ENCODE measurements around the gene TSKU. TPM values are rescaled to one million over a fixed set of nuclear protein-coding genes. Genes with fewer than 3 reads are reported as not detected.

Gene TSKU
- total RNA-seq, 2 experiments from 2014 or later = 1.5 to 1.8 TPM

- H2AFZ ChIP-seq (ENCODE audit: low read length) = no peak overlapping the region
- intact Hi-C loops (cut with micrococcal nuclease; ENCODE audit: unreplicated experiment) = no loop called here
- no peak for DNase-seq (ENCODE audit: low spot score)
- no TSS peak for BruUV-seq (replicated peaks)
- CTCF ChIA-PET (ENCODE audit: unreplicated experiment) = no interaction called here
- TF ChIP-seq, protein P1, sequence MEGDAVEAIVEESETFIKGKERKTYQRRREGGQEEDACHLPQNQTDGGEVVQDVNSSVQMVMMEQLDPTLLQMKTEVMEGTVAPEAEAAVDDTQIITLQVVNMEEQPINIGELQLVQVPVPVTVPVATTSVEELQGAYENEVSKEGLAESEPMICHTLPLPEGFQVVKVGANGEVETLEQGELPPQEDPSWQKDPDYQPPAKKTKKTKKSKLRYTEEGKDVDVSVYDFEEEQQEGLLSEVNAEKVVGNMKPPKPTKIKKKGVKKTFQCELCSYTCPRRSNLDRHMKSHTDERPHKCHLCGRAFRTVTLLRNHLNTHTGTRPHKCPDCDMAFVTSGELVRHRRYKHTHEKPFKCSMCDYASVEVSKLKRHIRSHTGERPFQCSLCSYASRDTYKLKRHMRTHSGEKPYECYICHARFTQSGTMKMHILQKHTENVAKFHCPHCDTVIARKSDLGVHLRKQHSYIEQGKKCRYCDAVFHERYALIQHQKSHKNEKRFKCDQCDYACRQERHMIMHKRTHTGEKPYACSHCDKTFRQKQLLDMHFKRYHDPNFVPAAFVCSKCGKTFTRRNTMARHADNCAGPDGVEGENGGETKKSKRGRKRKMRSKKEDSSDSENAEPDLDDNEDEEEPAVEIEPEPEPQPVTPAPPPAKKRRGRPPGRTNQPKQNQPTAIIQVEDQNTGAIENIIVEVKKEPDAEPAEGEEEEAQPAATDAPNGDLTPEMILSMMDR (conservative IDR thresholded peaks at IDR 0.05; ENCODE audit: low read length) = no peak
- TF ChIP-seq EZH2phosphoT487 (IDR thresholded peaks at IDR 0.05; ENCODE audit: borderline replicate concordance, low read depth, low read length) = no peak
- H3K79me2 ChIP-seq (ENCODE audit: insufficient read depth, low read depth, low read length) = no peaks in the 10 kb centered on the region
- no peaks in the 10 kb centered on the region for H3K9me2 ChIP-seq (ENCODE audit: insufficient read depth, low read length)
- H3K36me3 ChIP-seq (ENCODE audit: insufficient read depth, low read length) = no peaks in the 10 kb centered on the region
- no peaks in the 10 kb centered on the region for H3K4me1 ChIP-seq (ENCODE audit: insufficient read depth, low read length, poor library complexity, severe bottlenecking)
- no peaks in the 10 kb centered on the region for H4K20me1 ChIP-seq (ENCODE audit: insufficient read depth, low read length)
- no peaks in the 10 kb centered on the region for H3K9me3 ChIP-seq (ENCODE audit: low read length)
- no peak overlapping the region for H3K4me3 ChIP-seq (ENCODE audit: low read depth, low read length, poor library complexity, severe bottlenecking)
- POLR2A ChIA-PET = interaction anchor here (0.6 kb wide), 1 partner anchor 45 kb away, joined by 3 read pairs; no protein-coding TSS in a partner anchor
- no peak overlapping the region for H3K27ac ChIP-seq (ENCODE audit: low read depth, low read length, poor library complexity, severe bottlenecking)
- H3K4me2 ChIP-seq (ENCODE audit: low read length) = no peak overlapping the region
These were observed 61.4 kb downstream of the TSKU start for GRCh38 chr11:76844511-76844910.

- no peak for TF ChIP-seq EZH2phosphoT487 (IDR thresholded peaks at IDR 0.05; ENCODE audit: borderline replicate concordance, low read depth, low read length)
- H3K9me2 ChIP-seq (ENCODE audit: insufficient read depth, low read length) = no peaks in the 10 kb centered on the region
- H2AFZ ChIP-seq (ENCODE audit: low read length) = no peak overlapping the region
- no peak overlapping the region for H3K4me3 ChIP-seq (ENCODE audit: low read depth, low read length, poor library complexity, severe bottlenecking)
- no peaks in the 10 kb centered on the region for H3K9me3 ChIP-seq (ENCODE audit: low read length)
- no peaks in the 10 kb centered on the region for H3K36me3 ChIP-seq (ENCODE audit: insufficient read depth, low read length)
- H3K27ac ChIP-seq (ENCODE audit: low read depth, low read length, poor library complexity, severe bottlenecking) = no peak overlapping the region
- no peak for DNase-seq (ENCODE audit: low spot score)
- no peaks in the 10 kb centered on the region for H3K4me1 ChIP-seq (ENCODE audit: insufficient read depth, low read length, poor library complexity, severe bottlenecking)
- ChIA-PET POLR2A (no interaction called here), CTCF (ENCODE audit: unreplicated experiment) (no interaction called here)
- no peaks in the 10 kb centered on the region for H3K79me2 ChIP-seq (ENCODE audit: insufficient read depth, low read depth, low read length)
- H3K4me2 ChIP-seq (ENCODE audit: low read length) = no peak overlapping the region
- no TSS peak for BruUV-seq (replicated peaks)
- intact Hi-C loops (cut with micrococcal nuclease; ENCODE audit: unreplicated experiment) = no loop called here
- H4K20me1 ChIP-seq (ENCODE audit: insufficient read depth, low read length) = no peaks in the 10 kb centered on the region
These were observed 61.9 kb downstream of the TSKU start for GRCh38 chr11:76845069-76845468.

- Histone ChIP-seq H3K9me3 (ENCODE audit: low read length) (no peaks in the 10 kb centered on the region), H3K4me1 (ENCODE audit: insufficient read depth, low read length, poor library complexity, severe bottlenecking) (no peaks in the 10 kb centered on the region), H3K9me2 (ENCODE audit: insufficient read depth, low read length) (no peaks in the 10 kb centered on the region), H4K20me1 (ENCODE audit: insufficient read depth, low read length) (no peaks in the 10 kb centered on the region), H3K36me3 (ENCODE audit: insufficient read depth, low read length) (no peaks in the 10 kb centered on the region), H3K79me2 (ENCODE audit: insufficient read depth, low read depth, low read length) (no peaks in the 10 kb centered on the region), H3K27ac (ENCODE audit: low read depth, low read length, poor library complexity, severe bottlenecking) (no peak overlapping the region), H3K4me3 (ENCODE audit: low read depth, low read length, poor library complexity, severe bottlenecking) (no peak overlapping the region), H3K4me2 (ENCODE audit: low read length) (no peak overlapping the region), H2AFZ (ENCODE audit: low read length) (no peak overlapping the region)
- TF ChIP-seq, protein P1 (conservative IDR thresholded peaks at IDR 0.05; ENCODE audit: low read length) = no peak
- no peak for TF ChIP-seq EZH2phosphoT487 (IDR thresholded peaks at IDR 0.05; ENCODE audit: borderline replicate concordance, low read depth, low read length)
- ChIA-PET CTCF (ENCODE audit: unreplicated experiment) (no interaction called here), POLR2A (no interaction called here)
- BruUV-seq (replicated peaks) = no TSS peak
- no peak for DNase-seq (ENCODE audit: low spot score)
- intact Hi-C loops (cut with micrococcal nuclease; ENCODE audit: unreplicated experiment) = no loop called here
These were observed 63.3 kb downstream of the TSKU start for GRCh38 chr11:76846441-76846840.

Other genes with a start within 250 kb of the TSKU start
- 5.4 and 5.5 TPM in 2 replicates for gene LRRC32, start 112.6 kb upstream of the TSKU start, total RNA-seq (2014; rRNA removed; shearing (Covaris generic))
- 15.0 and 25.3 TPM in 2 replicates for gene LRRC32, start 112.6 kb upstream of the TSKU start, total RNA-seq (2022)
- 3.0 and 3.8 TPM in 2 replicates for gene ACER3, start 77.6 kb downstream of the TSKU start, total RNA-seq (2014; rRNA removed; shearing (Covaris generic))
- gene ACER3, start 77.6 kb downstream of the TSKU start, total RNA-seq (2022) = 10.1 and 12.2 TPM in 2 replicates

All from OCI-LY7 (cell line).